Measurements from ENCODE around the gene KRT80.

The KRT80 gene

DNA sequence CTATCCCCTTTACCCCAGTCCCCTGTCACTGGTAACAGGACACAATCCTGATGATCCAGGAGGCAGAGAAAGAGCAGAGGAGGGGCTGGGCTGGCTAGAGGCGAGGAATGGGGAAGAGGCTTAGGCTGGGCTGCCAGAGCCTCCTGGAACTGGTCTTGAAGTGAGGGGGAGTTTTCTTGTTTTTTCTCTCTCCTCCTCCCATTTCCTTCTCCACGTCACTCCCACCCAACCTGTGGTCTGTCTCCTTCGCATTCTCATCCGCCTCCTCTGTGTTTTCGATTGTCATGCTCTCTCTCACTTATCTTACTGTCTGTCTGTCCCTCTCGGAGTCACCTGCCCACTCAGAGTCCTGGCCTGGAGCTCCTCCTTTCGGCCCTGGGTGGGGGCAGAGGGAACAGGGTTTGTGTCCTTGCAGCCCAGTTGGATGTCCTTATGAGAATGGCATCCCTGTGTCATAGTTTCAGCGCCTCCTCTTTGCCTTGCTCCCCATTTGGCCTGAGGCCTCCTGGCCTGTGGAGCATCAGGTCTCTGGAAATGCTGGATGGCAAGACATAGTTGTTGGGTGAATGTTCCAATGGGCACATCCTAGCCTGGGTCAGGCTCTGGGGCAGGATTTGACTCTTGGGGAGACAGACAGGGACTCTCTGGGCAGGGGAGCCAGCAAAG, 3.4 kb upstream of the KRT80 start:
- no peak for DNase-seq

- no peak for DNase-seq
Measured at GRCh38 chr12:52193991-52194390, 2.2 kb upstream of the KRT80 start.

- no peak for DNase-seq
Measured at GRCh38 chr12:52193532-52193931, 1.7 kb upstream of the KRT80 start.

DNA sequence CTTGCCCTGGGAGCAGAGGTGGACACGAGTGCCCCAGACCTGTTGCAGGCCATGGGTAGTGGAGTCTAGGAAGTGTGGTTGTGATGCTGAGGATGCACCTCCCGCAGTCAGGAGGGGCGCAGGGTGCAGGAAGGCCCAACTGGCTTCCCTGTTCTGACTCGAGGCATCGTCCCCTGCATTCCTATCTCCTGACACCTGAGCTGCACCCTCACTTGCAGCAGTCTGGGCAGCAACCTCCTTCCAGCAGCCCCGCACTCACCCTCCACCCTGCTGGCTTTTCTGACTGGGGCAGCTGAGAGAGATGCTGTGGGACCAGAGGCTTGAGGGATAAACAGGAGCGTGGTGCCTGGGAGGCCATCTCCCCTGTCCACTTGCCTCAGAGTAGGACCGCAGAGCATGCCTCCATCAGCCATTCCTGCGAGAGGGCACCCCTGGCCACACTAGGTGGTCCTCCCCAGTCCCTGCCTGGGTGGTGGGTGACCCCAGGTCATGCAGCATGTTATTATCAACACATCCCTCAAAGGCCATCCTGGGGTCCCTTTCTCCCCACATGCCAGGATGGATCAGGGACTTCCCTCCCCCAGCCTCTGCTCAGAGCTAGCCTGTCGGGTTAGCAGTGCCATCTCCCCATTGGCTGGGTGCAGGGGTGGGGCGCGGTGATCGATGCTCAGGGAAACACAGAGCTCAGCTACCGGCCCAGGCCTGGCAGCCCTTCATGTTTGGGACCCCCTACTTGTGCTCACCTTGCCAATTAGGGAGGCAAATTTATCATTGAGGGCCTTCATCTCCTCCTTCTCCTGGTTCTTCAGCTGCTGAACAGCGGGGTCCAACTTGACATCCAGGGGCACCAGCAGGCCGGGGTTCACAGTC, 719 bp downstream of the KRT80 start:
- DNase-seq: no peak

- DNase-seq: no peak
Measured at GRCh38 chr12:52189376-52190174, 2.2 kb downstream of the KRT80 start.

- no peak for DNase-seq
Measured at GRCh38 chr12:52188658-52189057, 3.2 kb downstream of the KRT80 start.

DNA sequence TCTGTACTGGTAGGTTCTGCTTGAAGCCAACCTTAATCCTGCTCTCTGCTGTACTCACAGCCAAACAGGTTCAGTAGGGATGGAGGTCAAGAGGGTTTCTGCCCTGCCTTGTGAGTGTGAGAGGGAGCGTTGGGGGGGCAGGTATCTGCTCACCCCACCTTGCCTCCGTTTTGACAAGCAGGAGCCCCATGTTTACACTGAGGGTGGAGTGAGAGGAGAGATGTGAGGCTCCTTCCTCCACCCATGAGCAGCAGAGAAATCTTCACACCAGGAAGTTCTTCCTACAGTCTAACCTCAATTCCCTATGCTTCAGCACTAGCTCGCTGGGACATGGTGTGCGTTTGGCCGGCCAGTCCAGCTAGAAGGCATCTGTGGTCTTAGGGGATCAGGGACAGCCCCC, 4.2 kb downstream of the KRT80 start:
- no peak for DNase-seq

- DNase-seq: no peak
Measured at GRCh38 chr12:52187206-52187605, 4.6 kb downstream of the KRT80 start.

DNA sequence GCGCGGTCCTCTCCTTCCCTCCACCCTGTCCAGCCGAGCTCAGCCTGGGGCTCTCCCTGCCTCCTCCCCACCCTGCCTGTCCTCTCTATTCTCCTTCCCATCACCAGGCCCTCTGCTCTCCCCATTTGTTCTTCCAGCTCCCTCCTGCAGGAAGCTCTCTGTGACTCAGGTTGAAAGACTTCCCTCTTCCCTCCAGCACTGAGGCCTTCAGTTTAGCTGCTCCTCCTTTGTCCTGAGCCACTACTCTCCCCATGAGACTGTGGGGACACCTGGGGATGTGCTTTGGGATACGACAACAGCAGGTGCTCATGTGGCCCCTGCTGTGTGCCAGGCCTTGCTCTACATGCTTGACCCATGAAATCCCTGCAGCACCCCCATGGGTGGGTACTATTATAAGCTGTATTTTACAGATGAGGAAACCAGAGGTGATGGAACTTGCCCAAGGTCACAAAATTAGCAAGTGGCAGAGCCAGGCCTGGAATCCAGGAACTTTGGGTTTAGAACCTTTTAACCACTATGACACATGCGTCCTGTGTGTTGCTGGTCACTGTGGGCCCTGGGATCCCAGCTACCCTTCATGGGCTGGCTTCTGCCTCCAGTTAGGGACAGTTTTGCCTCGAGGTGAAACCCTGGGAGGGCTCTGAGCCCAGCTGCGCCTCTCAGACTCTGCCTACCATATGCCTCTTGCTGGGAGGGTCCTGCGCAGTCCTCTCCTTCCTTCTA, 5.5 kb downstream of the KRT80 start:
- no peak for DNase-seq

DNA sequence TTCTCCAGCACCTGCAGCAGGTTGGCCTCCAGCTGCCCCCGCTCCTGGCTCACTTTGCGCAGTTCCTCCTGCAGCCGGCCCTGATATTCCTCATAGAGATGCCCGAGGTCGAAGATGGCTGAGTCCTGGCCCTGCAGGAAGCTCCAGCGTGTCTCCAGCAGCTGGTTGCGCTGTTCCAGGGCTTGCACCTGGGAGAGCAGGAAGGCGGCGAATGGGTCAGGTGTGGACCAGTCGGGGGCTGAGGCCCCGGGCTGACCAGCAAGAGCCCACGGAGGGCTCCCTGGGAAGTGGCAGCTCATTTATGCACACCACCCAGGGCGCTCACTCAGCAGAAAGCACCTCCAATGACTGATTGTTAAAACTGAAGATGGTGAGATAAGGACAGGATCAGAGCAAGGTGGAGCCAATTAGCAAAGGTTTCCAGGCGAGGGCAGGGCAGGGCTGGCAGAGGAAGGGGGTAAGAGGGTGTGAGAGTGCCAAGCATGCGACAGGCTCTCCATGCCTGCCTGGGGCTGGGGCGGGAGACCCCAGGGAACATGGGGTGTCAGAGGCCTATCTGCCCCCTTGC, 6.3 kb downstream of the KRT80 start:
- no peak for DNase-seq

- DNase-seq: no peak
Measured at GRCh38 chr12:52184813-52185212, 7.0 kb downstream of the KRT80 start.

- no peak for DNase-seq
Measured at GRCh38 chr12:52183971-52184370, 7.8 kb downstream of the KRT80 start.

DNA sequence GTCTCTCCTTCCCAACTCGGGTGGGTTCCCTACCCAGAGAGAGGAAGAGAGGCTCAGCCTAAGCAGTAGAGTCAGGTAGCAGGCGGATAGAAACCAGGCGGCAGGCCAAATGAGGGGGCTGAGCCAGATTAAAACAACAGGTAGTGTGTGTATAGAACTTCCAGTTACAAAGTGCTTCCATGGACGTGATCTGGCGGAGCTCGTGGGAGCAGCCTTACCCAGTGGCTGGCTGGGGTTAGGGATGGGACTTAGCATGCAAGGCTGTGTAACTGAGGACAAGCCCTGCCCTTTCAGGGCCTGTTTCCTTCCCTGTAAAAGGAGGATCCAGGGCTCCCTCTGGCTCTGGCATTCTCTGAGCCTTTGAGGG, 8.3 kb downstream of the KRT80 start:
- DNase-seq: no peak

- no peak for DNase-seq
Measured at GRCh38 chr12:52182898-52183543, 8.8 kb downstream of the KRT80 start.

GRCh38 chr12:52182384-52182783, 9.4 kb downstream of the KRT80 start:
- DNase-seq: no peak

DNA sequence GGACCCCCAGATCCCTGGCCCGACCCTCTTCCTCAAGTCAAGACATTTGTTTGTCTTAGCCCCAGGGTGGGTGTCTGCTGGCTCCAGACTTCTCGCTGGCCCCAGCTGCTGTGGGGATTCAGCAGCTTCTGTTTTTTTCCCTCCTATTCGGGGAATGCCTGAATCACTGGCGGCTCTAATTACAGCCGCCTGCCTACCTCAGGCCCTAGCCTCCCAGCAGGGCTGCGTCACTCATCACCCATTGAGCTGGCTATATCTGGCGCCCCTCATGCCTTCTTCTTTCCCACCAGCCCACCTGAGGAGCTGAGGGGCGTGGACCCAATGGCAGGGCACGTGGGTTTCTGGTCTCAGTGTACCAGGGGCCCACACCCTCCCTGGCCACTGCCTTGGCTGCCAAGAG, 10.1 kb downstream of the KRT80 start:
- no peak for DNase-seq

GRCh38 chr12:52180971-52181628, 10.7 kb downstream of the KRT80 start:
- no peak for DNase-seq

DNA sequence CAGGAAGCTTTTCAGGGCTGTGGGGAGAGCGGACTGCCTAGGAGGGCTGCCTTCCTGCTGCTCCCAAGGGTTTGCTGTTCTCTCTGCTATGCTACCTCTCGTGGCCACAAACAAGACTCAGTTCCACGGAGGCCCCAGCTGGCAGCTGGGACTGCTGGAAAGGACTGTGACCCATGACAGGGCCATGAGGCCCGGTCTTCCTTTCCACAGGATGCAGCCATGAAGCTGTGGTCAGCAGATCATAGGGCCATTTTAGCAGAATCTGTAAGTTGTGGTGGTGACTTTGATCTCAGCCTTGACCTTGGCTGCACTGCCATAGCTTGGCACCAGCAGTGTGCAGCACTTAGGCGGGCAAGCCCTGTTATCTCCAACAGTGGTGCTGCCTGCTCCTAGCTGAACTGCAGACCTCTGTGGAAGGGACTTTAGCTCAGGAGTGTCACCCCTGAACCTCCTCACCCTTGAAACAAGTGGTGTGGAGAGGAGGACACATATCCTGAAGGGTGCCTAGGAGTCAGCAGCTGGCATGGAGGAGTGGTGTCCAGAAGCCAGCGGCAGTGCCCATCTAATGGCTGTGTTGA, 12.3 kb downstream of the KRT80 start:
- DNase-seq: no peak

DNA sequence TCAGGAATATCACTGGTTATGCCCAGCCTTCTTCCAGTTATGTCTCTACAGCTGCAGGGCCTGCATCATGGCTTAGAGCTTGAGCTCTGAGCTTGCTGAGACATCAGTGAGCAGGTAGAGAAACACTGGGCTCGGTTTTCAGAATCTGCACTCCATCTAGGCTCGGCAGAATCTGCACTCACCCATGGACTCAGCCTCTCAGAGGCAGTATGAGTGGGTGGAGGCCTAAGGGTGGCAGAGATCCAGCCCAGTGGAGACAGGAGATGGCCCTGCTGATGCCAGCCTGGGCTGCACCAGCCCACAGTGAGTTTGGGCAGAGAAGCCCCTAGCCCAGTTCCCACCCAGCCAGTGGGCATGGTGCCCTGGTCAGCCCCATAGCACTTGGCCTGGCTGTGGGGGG, 12.8 kb downstream of the KRT80 start:
- DNase-seq: no peak

- DNase-seq: no peak
Measured at GRCh38 chr12:52178443-52178842, 13.4 kb downstream of the KRT80 start.
